Measurements from ENCODE around the gene IQSEC2. TPM values are rescaled to one million over a fixed set of nuclear protein-coding genes. Genes with fewer than 3 reads are reported as not detected.
A peak's percentile ranks its signal among the peaks of the same experiment; 100 is the strongest.

Gene IQSEC2
- total and polyA plus RNA-seq, 2 experiments from 2014 or later: 4.4 to 7.0 TPM

- Histone ChIP-seq H2AFZ (peak overlapping the region; percentile 26), H3K27me3 (peaks cover 14% of the 10 kb centered on the region), H3K4me3 (peak overlapping the region; percentile 52), H3K27ac (no peak overlapping the region), H3K4me1 (ENCODE audit: insufficient read depth) (no peaks in the 10 kb centered on the region), H3K4me2 (peak overlapping the region; percentile 94), H3K79me2 (no peaks in the 10 kb centered on the region), H3K9me2 (replicated peaks; ENCODE audit: insufficient read depth) (no peaks in the 10 kb centered on the region), H4K20me1 (ENCODE audit: insufficient read depth, poor library complexity, severe bottlenecking) (no peaks in the 10 kb centered on the region), H3K9me3 (ENCODE audit: low read depth) (no peaks in the 10 kb centered on the region), H3K36me3 (replicated peaks; ENCODE audit: insufficient read depth, low read depth) (no peaks in the 10 kb centered on the region)
- WGBS (ENCODE audit: low lambda C conversion rate, missing lambda C conversion rate): 34% methylated on average over 12 of the region's 56 CpGs
- DNase-seq (ENCODE audit: low spot score): peak; percentile 26
- TF ChIP-seq EZH2 (IDR thresholded peaks at IDR 0.05; ENCODE audit: borderline replicate concordance): no peak
- no peak for TF ChIP-seq EZH2phosphoT487 (IDR thresholded peaks at IDR 0.05; ENCODE audit: low read depth, severe bottlenecking, unreplicated experiment)
- TF ChIP-seq CTCF (IDR thresholded peaks at IDR 0.05; ENCODE audit: poor library complexity): no peak
These were observed 40.0 kb upstream of the IQSEC2 start for GRCh38 chrX:53321230-53321942.

- H2AFZ ChIP-seq: peak overlapping the region; percentile 26
These were observed 39.3 kb upstream of the IQSEC2 start for GRCh38 chrX:53320543-53321229.

GRCh38 chrX:53319614-53320542 is 38.5 kb upstream of the IQSEC2 start:
- no peak for TF ChIP-seq EZH2phosphoT487 (IDR thresholded peaks at IDR 0.05; ENCODE audit: low read depth, severe bottlenecking, unreplicated experiment)
- no peak for TF ChIP-seq EZH2 (IDR thresholded peaks at IDR 0.05; ENCODE audit: borderline replicate concordance)
- TF ChIP-seq CTCF (IDR thresholded peaks at IDR 0.05; ENCODE audit: poor library complexity): no peak
- Histone ChIP-seq H3K9me2 (replicated peaks; ENCODE audit: insufficient read depth) (no peaks in the 10 kb centered on the region), H3K4me2 (peak overlapping the region; percentile 94), H3K9me3 (ENCODE audit: low read depth) (no peaks in the 10 kb centered on the region), H3K4me1 (ENCODE audit: insufficient read depth) (no peaks in the 10 kb centered on the region), H2AFZ (no peak overlapping the region), H3K36me3 (replicated peaks; ENCODE audit: insufficient read depth, low read depth) (no peaks in the 10 kb centered on the region), H3K27me3 (peaks cover 14% of the 10 kb centered on the region), H3K27ac (no peak overlapping the region), H3K79me2 (no peaks in the 10 kb centered on the region), H4K20me1 (ENCODE audit: insufficient read depth, poor library complexity, severe bottlenecking) (no peaks in the 10 kb centered on the region), H3K4me3 (peak overlapping the region; percentile 52)
- 44% methylated on average over 27 of the region's 32 CpGs for WGBS (ENCODE audit: low lambda C conversion rate, missing lambda C conversion rate)
- DNase-seq (ENCODE audit: low spot score): no peak

More at GRCh38 chrX:53320543-53321229, 39.3 kb upstream of the IQSEC2 start:
- TF ChIP-seq CTCF (IDR thresholded peaks at IDR 0.05; ENCODE audit: poor library complexity) (no peak), EZH2 (IDR thresholded peaks at IDR 0.05; ENCODE audit: borderline replicate concordance) (no peak), EZH2phosphoT487 (IDR thresholded peaks at IDR 0.05; ENCODE audit: low read depth, severe bottlenecking, unreplicated experiment) (no peak)
- Histone ChIP-seq H3K4me2 (peak overlapping the region; percentile 94), H3K79me2 (no peaks in the 10 kb centered on the region), H3K9me2 (replicated peaks; ENCODE audit: insufficient read depth) (no peaks in the 10 kb centered on the region), H4K20me1 (ENCODE audit: insufficient read depth, poor library complexity, severe bottlenecking) (no peaks in the 10 kb centered on the region), H3K4me3 (peak overlapping the region; percentile 52), H3K9me3 (ENCODE audit: low read depth) (no peaks in the 10 kb centered on the region), H3K36me3 (replicated peaks; ENCODE audit: insufficient read depth, low read depth) (no peaks in the 10 kb centered on the region), H3K27ac (no peak overlapping the region), H3K4me1 (ENCODE audit: insufficient read depth) (no peaks in the 10 kb centered on the region), H3K27me3 (peaks cover 14% of the 10 kb centered on the region)
- 41% methylated on average over 51 of the region's 75 CpGs for WGBS (ENCODE audit: low lambda C conversion rate, missing lambda C conversion rate)
- peak; percentile 16 for DNase-seq (ENCODE audit: low spot score)

Measured in hepatocyte (in vitro differentiated cells).